MCF 10A (cell line): ENCODE measurements around the gene RAD51B. TPM values are rescaled to one million over a fixed set of nuclear protein-coding genes. Genes with fewer than 3 reads are reported as not detected.

Source experiments
- BruUV-seq: library from RNA; stranded (reverse); fragments of 400-500 nt; replicated peaks from 2 replicates; lab custom pipeline; 2021; lab: Mats Ljungman, UMichigan
- CTCF ChIA-PET: fragments of 300-600 bp; sonication (Branson Sonifier 250); formaldehyde crosslinking; extraction: SDS; loops from one replicate; lab custom pipeline; 2021; ENCODE audit warnings: antibody characterized with exemption, inconsistent platforms; lab: Yijun Ruan, JAX
- POLR2A ChIA-PET: fragments of 300-600, 350-650 bp; sonication (Branson Sonifier 250); formaldehyde crosslinking; extraction: SDS; loops from one replicate; lab custom pipeline; 2020; ENCODE audit warnings: antibody characterized with exemption, inconsistent platforms; lab: Yijun Ruan, JAX
- DNase-seq: peaks from one replicate; pipeline ENCODE4 v3.0.0-alpha.2; 2018; ENCODE audit not compliant: unreplicated experiment
- H3K27ac Mint-ChIP-seq: one replicate; pipeline ENCODE4 v1.8.0; 2022; ENCODE audit warnings: mild to moderate bottlenecking, low read depth, mixed read lengths; ENCODE audit not compliant: unreplicated experiment
- H3K27me3 Mint-ChIP-seq: one replicate; pipeline ENCODE4 v1.8.0; 2022; ENCODE audit warnings: mixed read lengths; ENCODE audit not compliant: insufficient read depth, unreplicated experiment
- H3K36me3 Mint-ChIP-seq: one replicate; pipeline ENCODE4 v1.8.0; 2022; ENCODE audit warnings: mild to moderate bottlenecking, moderate library complexity, mixed read lengths; ENCODE audit not compliant: insufficient read depth, unreplicated experiment
- H3K4me1 Mint-ChIP-seq: one replicate; pipeline ENCODE4 v1.8.0; 2022; ENCODE audit warnings: mixed read lengths; ENCODE audit not compliant: insufficient read depth, unreplicated experiment
- H3K4me3 Mint-ChIP-seq: one replicate; pipeline ENCODE4 v1.8.0; 2022; ENCODE audit warnings: mild to moderate bottlenecking, moderate library complexity, mixed read lengths; ENCODE audit not compliant: unreplicated experiment
- H3K9me3 Mint-ChIP-seq: one replicate; pipeline ENCODE4 v1.8.0; 2022; ENCODE audit warnings: mixed read lengths; ENCODE audit not compliant: unreplicated experiment
- intact Hi-C: fragments of 100-400 bp; cut with micrococcal nuclease; formaldehyde crosslinking; loops from 2 replicates; pipeline ENCODE4 v1.14.1; 2022
- total RNA-seq: library from RNA; stranded (reverse); gene quantifications from 2 replicates; pipeline ENCODE4 v1.2.3, GENCODE V29; 2022
- TF ChIP-seq, protein P1 (sequence below): fragments of 200-600 bp; IDR thresholded peaks from one replicate; pipeline ENCODE4 v1.8.0; 2022; ENCODE audit warnings: antibody characterized with exemption, mild to moderate bottlenecking; ENCODE audit not compliant: unreplicated experiment

The RAD51B gene
- total RNA-seq, 1 experiment from 2014 or later, result 14.6 TPM

DNA sequence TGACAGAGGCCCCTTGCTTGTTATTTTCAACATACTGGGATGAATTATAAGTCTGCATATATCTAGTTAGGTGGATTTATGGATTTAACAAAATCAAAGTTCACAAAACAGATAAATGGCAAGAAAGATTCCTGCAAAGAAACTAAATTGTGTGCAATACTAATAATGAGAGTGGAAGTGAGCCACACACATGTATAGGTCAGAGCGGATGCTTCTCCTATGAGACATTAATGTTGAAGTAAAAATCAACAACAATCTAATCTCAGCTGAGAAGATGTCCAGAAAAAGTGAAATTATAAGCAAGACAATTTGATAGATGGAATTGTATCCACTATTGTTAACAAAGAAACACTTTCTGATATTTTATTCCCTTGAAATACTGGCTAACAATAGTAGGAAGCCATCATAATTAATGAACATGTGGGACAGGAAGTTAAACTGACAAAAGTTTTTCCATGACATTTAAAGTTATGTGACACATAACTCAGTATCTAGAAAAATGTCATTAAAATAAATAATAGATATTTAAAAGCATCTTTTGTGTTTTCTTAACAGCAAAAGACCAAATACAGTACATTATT is 39.7 kb downstream of the RAD51B start:
- no peak overlapping the region for H3K27ac Mint-ChIP-seq
- no peaks in the 10 kb centered on the region for H3K9me3 Mint-ChIP-seq
- DNase-seq, result no peak
- ChIA-PET CTCF (interaction anchor here (0.8 kb wide), 1 partner anchor 24 kb away, joined by 4 read pairs; no protein-coding TSS in a partner anchor), POLR2A (no interaction called here)
- no peaks in the 10 kb centered on the region for H3K4me1 Mint-ChIP-seq
- BruUV-seq, result no TSS peak
- intact Hi-C loops, result no loop called here
- TF ChIP-seq, protein P1, sequence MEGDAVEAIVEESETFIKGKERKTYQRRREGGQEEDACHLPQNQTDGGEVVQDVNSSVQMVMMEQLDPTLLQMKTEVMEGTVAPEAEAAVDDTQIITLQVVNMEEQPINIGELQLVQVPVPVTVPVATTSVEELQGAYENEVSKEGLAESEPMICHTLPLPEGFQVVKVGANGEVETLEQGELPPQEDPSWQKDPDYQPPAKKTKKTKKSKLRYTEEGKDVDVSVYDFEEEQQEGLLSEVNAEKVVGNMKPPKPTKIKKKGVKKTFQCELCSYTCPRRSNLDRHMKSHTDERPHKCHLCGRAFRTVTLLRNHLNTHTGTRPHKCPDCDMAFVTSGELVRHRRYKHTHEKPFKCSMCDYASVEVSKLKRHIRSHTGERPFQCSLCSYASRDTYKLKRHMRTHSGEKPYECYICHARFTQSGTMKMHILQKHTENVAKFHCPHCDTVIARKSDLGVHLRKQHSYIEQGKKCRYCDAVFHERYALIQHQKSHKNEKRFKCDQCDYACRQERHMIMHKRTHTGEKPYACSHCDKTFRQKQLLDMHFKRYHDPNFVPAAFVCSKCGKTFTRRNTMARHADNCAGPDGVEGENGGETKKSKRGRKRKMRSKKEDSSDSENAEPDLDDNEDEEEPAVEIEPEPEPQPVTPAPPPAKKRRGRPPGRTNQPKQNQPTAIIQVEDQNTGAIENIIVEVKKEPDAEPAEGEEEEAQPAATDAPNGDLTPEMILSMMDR, result no peak
- H3K27me3 Mint-ChIP-seq, result no peaks in the 10 kb centered on the region
- H3K36me3 Mint-ChIP-seq, result no peaks in the 10 kb centered on the region
- H3K4me3 Mint-ChIP-seq, result no peak overlapping the region

DNA sequence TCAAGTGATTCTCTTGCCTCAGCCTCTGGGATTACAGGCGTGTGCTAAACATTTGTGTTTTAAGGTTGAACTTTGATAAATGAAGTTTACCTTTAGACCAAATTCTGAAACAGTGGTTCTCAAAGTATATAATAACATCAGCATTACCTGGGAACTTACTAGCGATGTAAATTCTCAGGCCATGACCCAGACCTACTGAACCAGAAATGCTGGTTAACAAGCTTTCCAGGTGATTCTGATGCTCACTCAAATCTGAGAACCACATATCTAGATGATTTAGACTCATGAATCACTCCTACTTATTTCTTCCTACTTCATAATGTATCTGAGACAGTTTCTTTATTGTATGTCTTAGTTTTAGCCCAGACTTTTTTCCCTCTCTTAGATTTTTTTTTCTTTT is 43.6 kb downstream of the RAD51B start:
- H3K9me3 Mint-ChIP-seq, result peaks cover 7% of the 10 kb centered on the region
- DNase-seq, result no peak
- TF ChIP-seq, protein P1, result no peak
- no peaks in the 10 kb centered on the region for H3K4me1 Mint-ChIP-seq
- no peaks in the 10 kb centered on the region for H3K27me3 Mint-ChIP-seq
- POLR2A ChIA-PET, result no interaction called here
- intact Hi-C loops, result no loop called here
- no peak overlapping the region for H3K27ac Mint-ChIP-seq
- CTCF ChIA-PET, result interaction anchor here (0.7 kb wide), 1 partner anchor 113 kb away, joined by 3 read pairs; no protein-coding TSS in a partner anchor
- no peak overlapping the region for H3K4me3 Mint-ChIP-seq
- BruUV-seq, result no TSS peak
- no peaks in the 10 kb centered on the region for H3K36me3 Mint-ChIP-seq

DNA sequence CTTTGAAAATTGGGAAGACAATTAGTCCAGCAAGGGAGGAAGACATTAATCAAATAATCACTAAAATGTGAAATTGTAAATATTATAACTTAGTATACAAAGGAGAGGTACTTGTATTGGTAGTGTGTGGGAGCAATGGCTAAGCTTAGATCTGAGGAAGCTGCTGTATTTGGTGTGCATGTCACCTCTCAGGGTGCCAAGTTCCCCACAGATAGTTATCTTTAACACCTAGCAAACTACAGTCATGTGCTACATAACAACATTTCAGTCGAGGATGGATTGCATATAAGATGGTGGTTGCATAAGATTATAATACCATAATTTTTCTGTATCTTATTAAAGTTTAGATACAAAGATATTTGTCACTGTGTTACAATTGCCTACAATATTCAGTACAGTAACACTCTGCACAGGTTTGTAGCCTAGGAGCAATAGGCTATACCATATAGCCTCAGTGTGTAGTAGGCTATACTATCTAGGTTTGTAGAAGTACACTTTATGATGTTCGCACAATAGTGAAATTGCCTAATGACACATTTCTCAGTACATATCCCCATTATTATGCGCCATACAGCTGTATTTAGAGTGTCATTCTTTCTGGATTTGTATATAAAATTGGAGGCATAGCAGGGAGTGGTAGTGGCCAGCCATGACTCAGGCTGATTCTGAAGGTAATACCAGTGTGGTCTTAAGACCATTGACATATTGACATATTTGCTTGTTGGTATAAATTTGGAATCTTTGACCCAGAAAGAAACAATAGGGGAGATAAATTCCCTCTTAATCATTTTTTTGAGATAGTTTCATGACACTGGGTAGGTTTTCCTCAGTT is 55.8 kb downstream of the RAD51B start:
- no peaks in the 10 kb centered on the region for H3K4me1 Mint-ChIP-seq
- no peak for DNase-seq
- no peak overlapping the region for H3K4me3 Mint-ChIP-seq
- BruUV-seq, result no TSS peak
- ChIA-PET POLR2A (interaction anchor here (1.6 kb wide), 1 partner anchor 8 kb away, joined by 4 read pairs; no protein-coding TSS in a partner anchor), CTCF (interaction anchor here (0.6 to 1.3 kb wide), 2 partner anchors 9 to 27 kb away, joined by 4 read pairs; no protein-coding TSS in a partner anchor)
- H3K36me3 Mint-ChIP-seq, result no peaks in the 10 kb centered on the region
- intact Hi-C loops, result no loop called here
- H3K27ac Mint-ChIP-seq, result no peak overlapping the region
- TF ChIP-seq, protein P1, result no peak
- no peaks in the 10 kb centered on the region for H3K9me3 Mint-ChIP-seq
- H3K27me3 Mint-ChIP-seq, result no peaks in the 10 kb centered on the region

DNA sequence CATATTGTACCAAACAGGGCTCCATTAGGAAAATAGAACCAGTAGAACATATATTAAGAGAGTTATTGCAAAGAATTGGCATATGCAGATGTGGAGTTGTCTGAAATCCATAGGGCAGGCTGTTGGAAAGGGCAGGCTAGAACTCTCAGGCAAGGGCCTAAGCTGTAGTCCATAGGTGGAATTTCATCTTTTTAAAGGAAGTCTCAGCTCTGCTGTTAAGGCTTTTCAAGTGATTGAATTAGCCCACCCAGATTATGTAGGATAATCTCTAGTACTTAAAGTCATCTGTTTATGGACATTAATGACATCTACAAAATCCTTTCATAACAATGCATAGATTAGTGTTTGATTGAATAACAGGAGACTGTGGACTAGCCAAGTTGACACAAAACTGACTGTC is 59.4 kb downstream of the RAD51B start:
- CTCF ChIA-PET, result interaction anchor here (1.5 kb wide), 1 partner anchor 946 kb away, joined by 5 read pairs; no protein-coding TSS in a partner anchor
- TF ChIP-seq, protein P1, result no peak
- no TSS peak for BruUV-seq
- Mint-ChIP-seq H3K4me3 (no peak overlapping the region), H3K9me3 (no peaks in the 10 kb centered on the region), H3K36me3 (no peaks in the 10 kb centered on the region), H3K27ac (no peak overlapping the region), H3K4me1 (no peaks in the 10 kb centered on the region), H3K27me3 (no peaks in the 10 kb centered on the region)
- no peak for DNase-seq
- POLR2A ChIA-PET, result no interaction called here
- intact Hi-C loops, result no loop called here
